NCI-H748 treated with DMSO at 0.1 percent for 48 hours (cell line): ENCODE results near the gene BPTF.
A peak's percentile ranks its signal among the peaks of the same experiment; 100 is the strongest.
"Not testable (repeated sequence)": the region's sequence is repeated elsewhere in the genome, so short reads cannot be mapped to it uniquely, and the experiment has no call there.

ENCODE experiments used
- DNase-seq: peaks from one replicate; lab custom pipeline; 2025; lab: John Stamatoyannopoulos, UW

The BPTF gene

DNA sequence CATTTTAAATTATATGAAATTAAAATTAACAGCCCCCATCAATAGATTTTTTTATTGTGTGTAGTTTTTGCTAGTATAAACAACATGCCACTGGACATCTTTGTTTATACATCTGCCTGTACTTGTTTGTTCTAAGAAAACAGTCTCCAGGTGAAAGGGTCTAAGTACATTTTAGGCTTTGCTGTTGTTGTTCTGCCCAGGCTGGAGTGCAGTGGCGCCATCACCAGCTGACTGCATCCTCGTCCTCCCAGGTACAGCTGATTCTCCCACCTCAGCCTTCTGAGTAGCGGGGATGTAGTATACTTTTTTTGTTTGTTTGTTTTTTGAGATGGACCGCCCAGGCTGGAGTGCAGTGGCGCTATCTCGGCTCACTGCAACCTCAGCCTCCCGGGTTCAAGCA is 145.5 kb downstream of the BPTF start:
- DNase-seq = no peak

DNA sequence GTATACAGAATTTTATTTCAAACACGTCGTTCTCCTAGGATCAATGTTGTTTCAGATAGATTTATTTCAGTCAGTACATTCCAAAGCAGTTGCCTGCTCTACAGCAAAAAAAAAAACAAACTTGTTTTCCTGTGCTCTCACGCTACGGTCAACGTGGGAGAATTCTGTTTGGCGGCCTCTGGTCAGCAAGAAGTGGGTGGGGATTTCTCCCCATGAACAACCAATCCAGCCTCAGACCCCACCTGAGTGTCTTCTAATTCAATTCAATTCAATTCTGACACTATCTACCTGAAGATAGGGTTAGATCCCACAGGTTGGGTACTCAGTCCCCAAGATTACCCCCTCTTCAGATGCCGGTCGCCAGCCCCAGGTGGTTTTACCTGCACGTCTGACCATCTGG is 148.9 kb downstream of the BPTF start:
- DNase-seq = no peak

DNA sequence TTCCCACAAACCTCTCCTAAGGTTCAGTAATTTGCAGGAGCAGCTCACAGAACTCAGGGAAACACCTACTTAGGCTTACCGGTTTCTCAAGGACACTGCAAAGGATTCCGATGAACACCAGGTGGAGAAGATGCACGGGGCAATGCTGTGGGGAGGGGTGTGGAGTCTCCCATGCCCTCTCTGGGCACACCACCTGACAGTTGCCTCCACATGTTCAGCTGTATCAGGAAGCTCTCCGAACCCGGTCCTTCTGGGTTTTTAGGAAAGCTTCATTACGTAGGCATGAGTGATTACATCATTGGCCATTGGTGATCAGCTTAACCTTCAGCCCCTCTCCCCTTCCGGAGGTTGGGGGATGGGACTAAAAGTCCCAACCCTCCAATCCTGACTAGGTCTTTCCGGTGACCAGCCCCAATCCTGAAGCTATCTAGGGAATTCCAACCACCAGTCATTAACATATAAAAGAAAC is 149.3 kb downstream of the BPTF start:
- no peak for DNase-seq

DNA sequence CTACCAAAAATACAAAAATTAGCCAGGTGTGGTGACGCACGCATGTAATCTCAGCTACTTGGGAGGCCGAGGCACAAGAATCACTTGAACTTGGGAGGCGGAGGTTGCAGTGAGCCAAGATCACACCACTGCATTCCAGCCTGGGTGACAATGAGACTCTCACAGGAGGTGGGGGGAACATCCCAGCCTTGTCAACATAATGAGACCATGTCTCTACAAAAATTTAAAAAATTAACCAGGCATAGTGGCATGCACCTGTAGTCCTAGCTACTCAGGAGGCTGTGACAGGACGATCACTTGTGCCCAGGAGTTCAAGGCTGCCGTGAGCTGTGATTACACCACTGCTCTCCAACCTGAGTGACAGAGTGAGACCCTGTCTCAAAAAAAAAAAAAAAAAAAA is 151.0 kb downstream of the BPTF start:
- DNase-seq = not testable (repeated sequence)

DNA sequence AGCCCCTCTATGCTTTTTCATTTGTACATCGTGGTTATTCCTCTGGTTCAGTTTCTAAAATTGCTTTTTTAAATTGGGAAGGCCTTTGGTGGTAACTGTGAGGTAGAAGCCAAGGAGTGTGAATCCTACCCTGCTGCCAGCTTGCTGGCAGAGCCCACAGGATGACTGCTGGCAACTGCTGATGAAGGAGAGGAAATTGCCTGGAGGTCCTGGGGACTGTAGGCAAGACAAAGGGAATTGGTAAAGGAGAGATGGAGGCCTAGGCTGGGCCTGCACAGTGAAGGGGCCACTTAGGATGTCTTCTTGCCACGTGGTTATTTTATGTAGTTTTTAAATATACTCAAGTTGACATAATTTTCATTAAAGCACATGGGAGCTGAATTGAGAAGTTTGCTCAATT is 155.2 kb downstream of the BPTF start:
- DNase-seq = no peak

DNA sequence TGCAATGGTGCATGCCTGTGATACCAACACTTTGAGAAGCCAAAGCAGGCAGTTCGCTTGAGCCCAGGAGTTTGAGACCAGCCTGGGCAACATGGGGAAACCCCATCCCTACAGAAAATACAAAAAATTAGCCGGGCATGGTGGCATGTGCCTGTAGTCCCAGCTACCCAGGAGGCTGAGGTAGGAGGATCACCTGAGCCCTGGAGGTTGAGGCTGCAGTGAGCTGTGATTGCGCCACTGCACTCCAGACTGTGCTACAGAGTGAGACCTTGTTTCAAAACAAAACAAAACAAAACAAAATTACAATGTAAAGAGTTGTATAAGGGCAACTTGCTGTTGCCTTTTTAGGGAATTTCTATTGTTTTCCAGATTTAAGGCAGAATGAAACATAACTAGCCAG is 155.6 kb downstream of the BPTF start:
- not testable (repeated sequence) for DNase-seq

DNA sequence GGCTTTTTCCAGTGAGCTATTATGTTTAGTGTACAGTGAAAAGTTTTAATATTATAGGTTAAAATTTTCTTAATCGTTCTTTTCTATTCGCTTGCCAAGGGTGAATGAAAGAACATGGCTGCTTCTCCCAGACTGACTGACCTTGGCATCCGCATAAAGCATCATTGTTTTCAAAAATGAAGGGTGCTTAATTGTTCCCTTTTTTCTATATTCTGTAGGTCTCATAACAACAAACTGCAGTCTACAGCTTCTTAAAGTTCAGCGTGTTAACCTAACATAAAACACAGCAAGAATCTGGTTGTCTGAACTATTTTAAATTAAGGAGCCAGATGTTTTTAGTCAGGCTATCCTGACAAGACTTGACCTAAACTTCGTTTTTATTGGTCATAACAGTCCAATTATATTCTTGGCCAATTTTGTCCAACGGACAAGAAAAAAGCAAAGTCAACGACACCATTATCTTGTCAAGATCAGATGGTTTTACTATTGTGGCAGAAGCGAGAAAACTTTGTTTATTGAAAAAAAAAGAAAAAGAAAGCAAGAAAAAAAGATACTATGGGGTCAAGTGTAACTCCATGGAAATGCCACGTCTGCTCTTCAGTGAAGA is 156.8 kb downstream of the BPTF start:
- DNase-seq = no peak

DNA sequence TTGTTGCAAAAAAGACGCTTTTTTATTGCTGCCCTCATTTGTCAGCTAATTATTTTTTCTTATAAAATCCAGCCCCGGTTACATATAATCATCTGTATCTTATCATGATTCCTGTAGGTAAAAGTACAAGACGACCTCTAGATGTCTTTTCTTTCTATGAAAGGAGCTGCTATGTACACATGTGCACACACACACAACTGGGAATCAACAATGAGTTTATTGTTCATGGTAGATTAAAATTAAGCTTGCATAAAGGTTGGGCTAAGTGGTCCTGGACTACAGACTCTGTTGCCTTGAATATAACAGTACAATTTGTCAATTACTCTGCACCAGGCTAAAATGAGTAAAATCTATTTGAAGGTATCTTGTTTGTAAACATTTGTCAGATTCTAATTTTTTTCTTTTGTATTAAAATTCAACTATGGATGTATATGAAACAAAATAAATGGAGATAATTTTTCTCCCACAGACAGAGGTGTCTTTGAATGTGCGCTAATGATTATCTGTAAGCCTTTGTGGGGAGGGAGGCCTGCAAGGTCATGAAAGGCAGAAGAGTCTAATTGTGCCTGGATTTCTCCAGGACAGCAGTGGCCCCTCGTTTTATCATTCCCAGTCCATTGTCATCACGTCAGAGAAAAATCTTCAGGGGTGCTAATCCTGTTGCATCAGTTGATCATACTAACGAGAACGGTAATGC is 157.5 kb downstream of the BPTF start:
- no peak for DNase-seq

DNA sequence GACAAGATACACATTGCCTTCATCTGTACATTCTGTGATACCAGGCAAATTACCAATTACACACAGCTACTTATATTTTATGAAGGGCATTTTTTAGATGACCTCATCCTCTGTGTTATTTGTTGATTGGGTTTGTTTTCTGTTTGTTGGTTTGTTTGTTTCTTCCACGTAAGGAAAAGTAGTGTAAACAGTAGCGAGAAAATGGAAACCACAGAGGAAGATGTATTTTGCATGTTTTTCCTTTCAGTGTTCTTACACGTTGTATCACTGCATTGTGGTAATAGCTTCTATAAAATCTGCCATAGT is 158.0 kb downstream of the BPTF start:
- DNase-seq = no peak

DNA sequence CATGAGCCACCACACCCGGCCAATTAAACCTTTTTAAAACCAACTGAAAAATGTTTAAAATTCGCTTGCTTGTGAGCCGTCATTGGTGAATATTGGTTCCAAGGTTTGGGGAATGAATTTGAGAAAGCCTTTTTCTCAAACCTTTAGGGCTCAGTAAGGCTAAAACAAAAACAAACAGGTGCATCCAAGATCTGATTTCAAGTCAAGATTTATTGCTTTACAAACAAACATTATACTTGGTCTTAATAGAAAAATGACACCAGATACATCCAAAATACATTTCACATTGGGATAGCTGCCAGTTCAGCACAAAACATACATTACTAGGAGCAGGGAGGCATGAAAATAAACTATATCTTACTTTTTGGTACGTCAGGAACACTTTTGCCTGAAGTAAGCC is 165.6 kb downstream of the BPTF start:
- DNase-seq = peak; percentile 53

DNA sequence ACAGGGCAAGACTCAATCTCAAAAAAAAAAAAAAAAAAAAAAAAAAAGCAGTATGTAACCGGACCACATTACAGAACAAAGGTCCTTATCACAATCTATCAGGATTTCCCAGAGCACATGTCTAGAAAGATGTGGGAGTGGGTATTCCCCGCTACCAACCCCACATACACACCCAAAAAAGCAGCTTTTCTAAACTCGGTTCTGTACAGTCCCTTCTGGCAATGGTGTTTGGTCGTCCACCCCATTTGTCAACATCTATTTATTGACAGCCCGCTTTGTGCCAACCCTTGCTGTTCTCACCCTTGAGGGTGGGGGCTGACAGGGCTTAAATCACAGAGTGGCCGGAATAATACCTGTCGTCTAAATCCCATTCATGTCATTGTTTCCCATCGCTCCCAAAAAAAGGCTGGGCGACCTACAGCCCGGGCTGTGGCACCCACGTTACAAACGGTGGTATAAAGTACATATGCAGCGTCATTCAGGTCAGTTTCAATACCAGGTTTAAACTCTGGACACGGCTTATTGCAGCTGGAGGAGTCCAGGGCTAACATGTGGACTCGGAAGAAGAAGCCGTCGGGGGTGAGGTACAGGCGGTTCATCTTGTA is 167.3 kb downstream of the BPTF start:
- DNase-seq = no peak

DNA sequence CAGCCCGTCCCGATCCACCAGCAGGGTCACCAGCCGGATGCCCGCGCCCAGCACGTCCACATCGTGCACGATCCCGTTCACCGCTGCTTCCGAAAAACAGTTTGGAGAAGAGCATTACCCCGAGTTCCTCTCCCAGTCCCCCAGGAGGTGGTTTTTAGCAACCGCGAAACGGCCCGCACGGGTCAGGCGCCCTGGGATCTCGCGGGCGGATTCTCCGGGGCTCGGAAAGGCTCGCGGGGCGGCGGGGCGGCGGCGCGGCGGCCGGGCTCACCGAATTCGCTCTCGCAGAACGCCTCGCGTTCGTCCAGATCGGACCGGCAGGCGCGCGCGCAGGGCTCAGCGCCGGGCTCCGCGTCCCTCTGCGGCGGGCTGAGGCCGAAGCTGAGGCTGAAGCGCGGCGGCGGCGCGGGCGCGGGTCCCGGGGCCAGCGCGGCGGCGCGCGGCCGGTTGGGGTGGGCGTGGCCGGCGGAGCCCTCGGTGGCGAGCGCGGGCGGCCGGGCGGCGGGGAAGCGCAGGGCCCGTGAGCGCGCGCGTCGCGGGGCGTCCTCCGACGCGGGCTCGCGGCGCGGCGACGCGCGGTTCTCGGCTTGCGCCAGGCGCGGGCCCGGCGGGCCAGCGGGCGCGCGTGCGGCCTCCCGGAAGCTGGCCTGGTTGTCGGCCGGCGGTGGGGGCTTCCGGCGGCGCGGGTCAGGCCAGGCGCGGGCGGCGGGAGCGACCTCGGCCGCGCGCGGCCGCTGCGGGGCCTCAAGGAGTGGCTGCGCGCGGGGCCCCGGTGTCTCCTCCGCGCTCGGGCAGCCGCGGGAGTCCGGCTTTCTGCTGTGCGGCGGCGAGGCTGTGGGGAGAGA is 168.1 kb downstream of the BPTF start:
- DNase-seq = peak; percentile 36

DNA sequence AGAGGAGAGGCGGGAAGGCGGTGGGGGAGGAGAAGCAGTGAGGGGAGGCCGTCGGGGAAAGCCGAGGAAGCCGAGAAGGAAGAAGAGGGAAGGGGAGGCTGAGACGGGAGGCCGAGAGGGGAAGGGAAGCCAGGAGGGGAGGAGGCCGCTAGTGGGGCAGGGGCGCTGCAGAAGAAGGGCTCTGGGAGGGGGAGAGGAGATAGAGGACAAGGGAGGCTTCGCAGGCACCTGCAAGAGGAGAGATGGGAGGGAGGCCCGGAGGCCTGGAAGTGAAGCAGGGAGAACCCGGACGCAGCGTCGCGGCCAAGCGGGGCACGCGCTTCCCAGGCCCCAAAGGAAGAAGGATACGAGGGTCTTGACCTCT is 168.7 kb downstream of the BPTF start:
- DNase-seq = peak; percentile 42

DNA sequence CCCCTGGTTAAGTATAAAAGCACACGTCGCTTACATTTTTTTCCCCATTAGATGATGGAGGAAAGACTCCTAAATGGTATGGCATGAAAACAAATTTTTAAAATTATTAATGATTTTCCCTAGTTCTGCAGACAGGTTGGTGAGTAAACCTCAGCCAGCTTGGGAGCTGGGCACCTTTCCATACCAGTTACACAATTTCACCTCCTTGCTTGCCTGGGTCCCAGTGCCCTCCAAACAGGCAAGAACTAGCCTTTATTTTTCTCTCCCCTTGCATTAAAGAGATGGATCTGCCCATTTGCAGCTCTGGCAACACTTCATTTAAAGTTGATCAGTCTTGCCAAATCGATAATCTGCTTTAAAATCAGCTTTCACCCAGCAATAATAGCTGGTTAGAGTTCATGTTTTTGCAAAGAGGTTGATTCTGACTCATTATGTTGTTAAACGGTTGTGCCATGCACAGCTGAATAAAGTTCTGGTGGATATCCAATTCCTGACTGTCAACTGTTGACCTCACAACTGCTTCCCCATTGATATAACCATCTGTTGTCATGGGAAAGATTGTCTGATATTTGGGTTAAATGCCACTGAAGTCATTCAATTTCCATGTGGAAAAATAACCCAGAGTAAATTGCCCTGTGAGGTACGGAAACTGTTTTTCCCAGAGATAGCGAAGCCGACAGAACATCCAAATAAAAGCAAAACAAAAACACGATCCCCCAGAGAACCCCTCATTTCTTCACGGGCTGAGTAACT is 169.7 kb downstream of the BPTF start:
- DNase-seq = no peak

DNA sequence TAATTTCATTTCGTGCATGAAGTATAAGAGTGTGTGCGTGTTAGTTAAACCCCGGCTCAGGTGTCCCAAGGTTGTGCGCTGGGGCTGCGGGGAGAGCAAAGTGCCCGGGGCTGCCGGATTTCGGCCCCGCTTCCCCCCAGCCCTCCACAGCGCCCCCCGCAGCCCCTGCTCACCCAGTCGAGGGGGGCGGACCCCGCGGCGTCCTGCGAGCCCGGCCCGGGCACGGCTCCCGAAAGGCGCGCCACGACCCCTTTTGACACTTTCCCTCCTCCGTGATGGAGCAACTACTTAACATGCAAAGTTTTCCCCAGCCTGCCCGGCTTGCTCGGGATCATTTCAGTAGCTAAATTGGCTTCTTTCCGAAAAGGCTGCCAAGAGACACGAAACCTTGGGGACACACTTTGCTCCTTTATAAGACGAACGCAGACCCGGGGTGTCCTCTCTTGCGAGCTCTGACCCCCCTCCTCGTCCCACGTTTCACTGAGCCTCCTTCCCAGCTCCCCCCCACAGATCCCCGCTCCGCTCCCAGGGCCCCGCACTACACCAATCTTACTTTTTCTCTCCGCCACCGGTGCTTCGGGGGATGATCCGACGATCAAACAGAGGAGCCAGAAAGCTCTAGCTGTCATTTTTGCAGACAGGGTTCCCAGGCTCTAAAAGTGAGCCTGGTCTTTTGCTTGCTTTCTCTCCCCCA is 170.4 kb downstream of the BPTF start:
- no peak for DNase-seq

DNA sequence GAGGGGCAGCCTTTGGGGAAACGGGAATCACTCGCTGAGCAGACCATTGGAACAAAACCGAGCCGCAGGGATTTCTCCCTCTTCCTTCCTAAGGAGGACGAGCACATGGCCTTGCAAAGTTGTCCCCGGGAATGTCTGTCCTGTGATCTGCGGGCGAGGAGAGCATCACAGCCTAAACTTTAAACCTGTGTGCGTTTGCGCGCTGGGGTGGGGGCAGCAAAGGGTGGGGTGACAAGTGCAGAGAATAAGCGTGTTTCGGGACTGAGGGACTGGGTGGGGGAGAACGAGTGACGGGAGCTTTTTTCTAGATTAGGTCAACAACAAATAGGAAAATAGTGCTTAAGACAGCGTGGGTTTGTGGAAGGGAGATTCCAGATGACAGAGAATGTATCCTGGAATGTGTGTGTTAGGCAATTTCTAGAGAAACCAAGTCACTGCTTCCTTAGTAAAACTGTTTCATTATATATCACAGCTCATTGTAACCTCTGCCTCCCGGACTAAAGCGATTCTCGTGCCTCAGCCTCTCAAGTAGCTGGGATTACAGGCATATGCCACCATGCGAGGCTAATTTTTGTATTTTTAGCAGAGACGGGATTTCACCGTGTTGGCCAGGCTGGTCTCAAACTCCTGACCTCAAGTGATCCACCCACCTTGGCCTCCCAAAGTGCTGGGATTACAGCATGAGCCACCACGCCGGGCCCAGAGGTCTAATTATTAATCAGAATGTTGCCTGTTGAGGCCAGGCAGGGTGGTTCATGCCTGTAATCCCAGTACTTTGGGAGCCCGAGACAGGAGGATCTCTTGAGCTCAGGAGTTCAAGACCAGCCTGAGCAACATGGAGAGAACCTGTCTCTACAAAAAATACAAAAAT is 171.2 kb downstream of the BPTF start, which contains the start of gene C17orf58:
Gene C17orf58, minus strand, starts transcription at position 169 of the 871 bp plus-strand sequence. CDS start 271 bp downstream, outside the sequence.
- DNase-seq = not testable (repeated sequence)

DNA sequence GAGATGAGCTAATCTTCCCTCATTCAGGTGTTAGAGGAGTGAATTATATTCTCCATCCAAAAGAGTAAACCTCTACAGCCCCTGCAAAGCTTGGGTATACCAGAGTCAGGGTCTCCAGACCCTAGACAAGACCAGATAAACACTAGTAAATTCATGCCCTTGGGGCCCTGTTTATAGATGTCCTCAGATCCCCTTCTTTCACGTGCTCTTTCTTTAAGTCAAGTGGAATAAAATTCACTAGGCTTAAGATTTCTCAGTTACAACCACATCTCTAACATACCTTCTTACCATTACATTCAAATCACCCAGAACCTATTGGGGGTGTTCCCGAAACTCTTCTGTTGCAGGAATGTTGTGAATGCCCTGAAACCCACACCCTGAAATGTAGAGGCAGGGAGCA is 173.2 kb downstream of the BPTF start:
- DNase-seq = no peak

DNA sequence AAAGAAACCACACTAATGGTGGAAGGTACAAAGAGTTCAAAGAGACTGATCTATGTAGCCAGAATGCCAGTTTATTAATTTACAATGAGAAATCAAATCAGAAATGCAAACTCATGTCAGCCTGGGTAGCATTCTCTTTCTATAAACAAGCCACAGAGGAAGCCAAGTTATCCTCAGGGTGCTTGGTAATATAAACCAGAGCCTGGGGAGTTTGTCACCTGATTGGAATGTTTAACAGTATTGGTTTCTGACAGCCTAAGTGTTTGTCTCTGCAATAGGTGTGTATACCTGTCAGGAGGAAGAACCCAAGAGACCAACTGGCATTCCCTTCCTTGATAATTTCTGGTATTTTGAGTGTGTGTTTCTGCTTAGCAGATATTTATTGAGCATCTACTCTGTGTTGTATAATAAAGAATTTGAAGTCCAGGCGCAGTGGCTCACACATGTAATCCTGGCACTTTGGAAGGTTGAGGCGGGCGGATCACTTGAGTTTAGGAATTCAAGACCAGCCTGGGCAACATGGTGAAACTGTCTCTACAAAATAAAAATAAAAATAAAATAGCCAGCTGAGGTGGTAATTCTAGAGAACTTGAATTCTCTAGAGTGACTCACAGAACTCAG is 174.1 kb downstream of the BPTF start:
- no peak for DNase-seq

DNA sequence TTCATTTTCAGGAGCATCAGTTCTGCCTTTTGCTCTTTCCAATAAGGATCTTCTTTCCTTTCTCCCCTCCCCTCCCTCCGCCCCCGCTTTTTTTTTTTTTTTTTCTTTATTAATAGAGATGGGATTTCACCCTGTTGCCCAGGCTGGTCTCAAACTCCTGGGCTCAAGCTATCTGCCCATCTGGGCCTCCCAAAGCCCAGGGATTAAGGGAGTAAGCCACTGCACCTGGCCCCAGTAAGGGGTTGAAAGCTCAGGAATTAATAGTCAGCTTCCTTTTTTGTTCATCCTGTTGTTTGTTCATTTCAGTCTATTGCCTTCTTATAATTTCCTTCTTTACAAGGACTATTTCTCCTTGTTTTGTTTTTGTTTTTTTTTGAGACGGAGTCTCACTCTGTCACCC is 178.9 kb downstream of the BPTF start:
- no peak for DNase-seq

DNA sequence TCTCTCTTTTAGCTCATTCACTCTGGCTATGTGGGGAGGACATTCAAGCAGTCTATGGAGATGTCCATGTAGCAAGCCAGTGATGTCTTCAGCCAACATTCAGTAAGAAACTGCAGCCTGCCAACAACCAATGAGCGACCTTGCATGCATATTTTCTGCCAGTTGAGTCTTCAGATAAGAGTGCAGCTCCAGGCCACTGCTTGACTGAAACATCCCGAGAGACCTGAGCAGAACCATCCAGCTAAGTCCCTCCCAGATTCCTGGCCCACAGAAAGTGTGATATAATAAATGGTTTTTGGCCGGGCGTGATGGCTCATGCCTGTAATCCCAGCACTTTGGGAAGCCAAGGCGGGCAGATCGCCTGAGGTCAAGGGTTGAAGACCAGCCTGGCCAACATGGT is 181.5 kb downstream of the BPTF start:
- DNase-seq = no peak
